H9 (cell line): ENCODE measurements around the gene FRYL. TPM values are rescaled to one million over a fixed set of nuclear protein-coding genes. Genes with fewer than 3 reads are reported as not detected.
A peak's percentile ranks its signal among the peaks of the same experiment; 100 is the strongest.

ENCODE experiments used
- DNase-seq: peaks from one replicate; pipeline ENCODE4 v3.0.0-alpha.2; 2017
- H2AFZ ChIP-seq: one replicate; pipeline ENCODE4 v1.6.1; 2013; ENCODE audit warnings: mild to moderate bottlenecking, low read length, control low read depth, moderate library complexity
- H2AK5ac ChIP-seq: 2 replicates; pipeline ENCODE4 v1.6.1; 2013; ENCODE audit warnings: low read length, control low read depth, mixed read lengths; ENCODE audit not compliant: insufficient read length
- H2BK120ac ChIP-seq: one replicate; pipeline ENCODE4 v1.6.1; 2013; ENCODE audit warnings: low read depth, mild to moderate bottlenecking, low read length, control low read depth, inconsistent platforms; ENCODE audit not compliant: poor library complexity, severe bottlenecking
- H2BK12ac ChIP-seq: 2 replicates; pipeline ENCODE4 v1.6.1; 2013; ENCODE audit warnings: low read length, control low read depth, mixed read lengths, low read depth; ENCODE audit not compliant: insufficient read length
- H2BK15ac ChIP-seq: 2 replicates; pipeline ENCODE4 v1.6.1; 2013; ENCODE audit warnings: low read depth, low read length, control low read depth
- H2BK20ac ChIP-seq: one replicate; pipeline ENCODE4 v1.6.1; 2013; ENCODE audit warnings: low read depth, mild to moderate bottlenecking, low read length, control low read depth, inconsistent platforms; ENCODE audit not compliant: poor library complexity, severe bottlenecking
- H2BK5ac ChIP-seq: 2 replicates; pipeline ENCODE4 v1.6.1; 2013; ENCODE audit warnings: low read length, control low read depth, mixed read lengths; ENCODE audit not compliant: insufficient read length
- H3K14ac ChIP-seq: 2 replicates; pipeline ENCODE4 v1.6.1; 2013; ENCODE audit warnings: low read length, control low read depth; ENCODE audit not compliant: insufficient read depth
- H3K18ac ChIP-seq: 2 replicates; pipeline ENCODE4 v1.6.1; 2013; ENCODE audit warnings: low read depth, mild to moderate bottlenecking, mixed read lengths, low read length, control low read depth; ENCODE audit not compliant: insufficient read length
- H3K23ac ChIP-seq: 2 replicates; pipeline ENCODE4 v1.6.1; 2013; ENCODE audit warnings: low read length, control low read depth, mixed read lengths, low read depth; ENCODE audit not compliant: insufficient read length
- H3K23me2 ChIP-seq: 2 replicates; pipeline ENCODE4 v1.6.1; 2013; ENCODE audit warnings: low read depth, mild to moderate bottlenecking, mixed read lengths, low read length, control low read depth; ENCODE audit not compliant: insufficient read length, poor library complexity, severe bottlenecking
- H3K27ac ChIP-seq: 2 replicates; pipeline ENCODE4 v1.5.1; 2013; ENCODE audit warnings: low read length, control low read depth, mixed read lengths, low read depth; ENCODE audit not compliant: insufficient read length
- H3K27me3 ChIP-seq: 2 replicates; pipeline ENCODE4 v1.6.1; 2013; ENCODE audit warnings: low read length, control low read depth, inconsistent platforms; ENCODE audit not compliant: insufficient read depth
- H3K4ac ChIP-seq: 2 replicates; pipeline ENCODE4 v1.6.1; 2013; ENCODE audit warnings: low read depth, mild to moderate bottlenecking, control low read depth, inconsistent platforms, low read length, moderate library complexity
- H3K4me1 ChIP-seq: 2 replicates; pipeline ENCODE4 v1.6.1; 2013; ENCODE audit warnings: low read length, control low read depth, inconsistent platforms; ENCODE audit not compliant: insufficient read depth
- H3K4me2 ChIP-seq: 2 replicates; pipeline ENCODE4 v1.6.1; 2013; ENCODE audit warnings: low read length, control low read depth, mixed read lengths; ENCODE audit not compliant: insufficient read length, insufficient read depth
- H3K56ac ChIP-seq: 2 replicates; pipeline ENCODE4 v1.6.1; 2013; ENCODE audit warnings: low read depth, mild to moderate bottlenecking, mixed read lengths, low read length, control low read depth; ENCODE audit not compliant: insufficient read length
- H3K79me1 ChIP-seq: 2 replicates; pipeline ENCODE4 v1.6.1; 2013; ENCODE audit warnings: low read depth, mild to moderate bottlenecking, moderate library complexity, low read length, control low read depth, inconsistent platforms; ENCODE audit not compliant: insufficient read depth, poor library complexity, severe bottlenecking
- H3K79me2 ChIP-seq: 2 replicates; pipeline ENCODE4 v1.6.1; 2013; ENCODE audit warnings: low read length, control low read depth, inconsistent platforms; ENCODE audit not compliant: insufficient read depth
- H3K9ac ChIP-seq: 2 replicates; pipeline ENCODE4 v1.6.1; 2013; ENCODE audit warnings: low read length, control low read depth, mixed read lengths; ENCODE audit not compliant: insufficient read length; ENCODE audit errors: extremely low read depth
- H3K9me3 ChIP-seq: one replicate; pipeline ENCODE4 v1.6.1; 2013; ENCODE audit warnings: low read depth, low read length, inconsistent platforms; ENCODE audit not compliant: control insufficient read depth
- H3T11ph ChIP-seq: one replicate; pipeline ENCODE4 v1.6.1; 2013; ENCODE audit warnings: mild to moderate bottlenecking, low read length, control low read depth, inconsistent platforms
- H4K20me1 ChIP-seq: one replicate; pipeline ENCODE4 v1.6.1; 2013; ENCODE audit not compliant: control insufficient read depth, insufficient read length, insufficient read depth
- H4K5ac ChIP-seq: 2 replicates; pipeline ENCODE4 v1.6.1; 2013; ENCODE audit warnings: low read depth, mild to moderate bottlenecking, mixed read lengths, low read length, control low read depth; ENCODE audit not compliant: insufficient read length
- H4K8ac ChIP-seq: replicated peaks from 2 replicates; pipeline ENCODE4 v1.6.1; 2013; ENCODE audit warnings: low read length, control low read depth, mixed read lengths, low read depth; ENCODE audit not compliant: insufficient read length
- H4K91ac ChIP-seq: 2 replicates; pipeline ENCODE4 v1.6.1; 2013; ENCODE audit warnings: low read depth, mild to moderate bottlenecking, moderate library complexity, mixed read lengths, low read length, control low read depth; ENCODE audit not compliant: insufficient read length
- H3K27ac Mint-ChIP-seq, 3 experiments: 2 replicates in 2 of 3; 3 replicates in 1 of 3; pipeline ENCODE4 v1.8.0; 2020 to 2021; ENCODE audit warnings: mixed read lengths in 3 of 3, mild to moderate bottlenecking in 1 of 3, moderate library complexity in 1 of 3
- H3K27me3 Mint-ChIP-seq: 2 replicates; pipeline ENCODE4 v1.8.0; 2021; ENCODE audit warnings: low read depth, mild to moderate bottlenecking, moderate library complexity, mixed read lengths
- H3K36me3 Mint-ChIP-seq, 3 experiments: 2 replicates in 2 of 3; 3 replicates in 1 of 3; pipeline ENCODE4 v1.8.0; 2020 to 2021; ENCODE audit warnings: low read depth in 3 of 3, mixed read lengths in 3 of 3; ENCODE audit not compliant: insufficient read depth in 1 of 3
- H3K4me1 Mint-ChIP-seq, 2 experiments: 2 replicates each; pipeline ENCODE4 v1.8.0; 2020; ENCODE audit warnings: mixed read lengths in 2 of 2
- H3K4me3 Mint-ChIP-seq, 2 experiments: 2 replicates in 1 of 2; 3 replicates in 1 of 2; pipeline ENCODE4 v1.8.0; 2020 to 2021; ENCODE audit warnings: mild to moderate bottlenecking in 2 of 2, mixed read lengths in 2 of 2, moderate library complexity in 1 of 2
- H3K9me3 Mint-ChIP-seq, 2 experiments: 2 replicates in 1 of 2; 3 replicates in 1 of 2; pipeline ENCODE4 v1.8.0; 2020; ENCODE audit warnings: mild to moderate bottlenecking in 2 of 2, mixed read lengths in 2 of 2, moderate library complexity in 1 of 2
- WGBS: extraction: QIAGEN DNeasy Blood & Tissue Kit; methylation state at CpG from one replicate; pipeline ENCODE4 v1.1.7; 2013; ENCODE audit warnings: missing lambda C conversion rate, low lambda C conversion rate, mixed read lengths; ENCODE audit not compliant: insufficient read length; ENCODE audit errors: extremely low coverage; 5-methylcytosine and 5-hydroxymethylcytosine counted together
- total RNA-seq: library from RNA; stranded (reverse); gene quantifications from 2 replicates; pipeline ENCODE4 v1.2.1, GENCODE V29; 2021
- TF ChIP-seq, protein P1 (sequence below): fragments of 200-600 bp; sonication (generic); conservative IDR thresholded peaks from 3 replicates; pipeline ENCODE4 v1.8.0; 2021; ENCODE audit warnings: antibody characterized with exemption, mild to moderate bottlenecking

FRYL gene
- total RNA-seq, 1 experiment from 2014 or later, result 31.5 TPM

DNA sequence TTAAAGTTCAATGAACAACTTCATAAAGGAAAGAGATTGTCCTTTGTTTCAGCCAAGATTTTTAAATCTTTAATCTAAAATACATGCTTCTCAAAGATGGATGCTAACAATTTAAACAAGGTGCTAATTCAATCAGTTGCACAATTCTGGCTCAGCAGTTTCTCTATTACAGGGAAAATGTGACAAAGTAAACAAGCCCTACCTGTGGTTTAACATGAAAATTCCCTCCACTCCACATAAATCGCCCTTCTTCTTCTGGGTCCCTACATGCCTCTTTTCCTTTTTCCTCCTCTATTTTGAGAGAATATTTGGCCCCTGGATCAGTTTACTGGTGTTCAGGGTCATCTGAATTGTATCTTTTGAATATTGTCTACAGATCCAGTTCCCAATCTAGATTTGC is 80.6 kb downstream of the FRYL start:
- Histone ChIP-seq H2BK12ac (no peak overlapping the region), H3K23ac (no peak overlapping the region), H3K4ac (no peak overlapping the region), H3T11ph (no peak overlapping the region), H3K23me2 (no peaks in the 10 kb centered on the region), H4K91ac (no peak overlapping the region), H3K18ac (no peak overlapping the region), H3K9me3 (no peaks in the 10 kb centered on the region), H3K14ac (no peak overlapping the region), H4K5ac (no peak overlapping the region), H2AFZ (no peak overlapping the region), H3K4me2 (no peak overlapping the region), H2AK5ac (no peak overlapping the region), H4K20me1 (no peaks in the 10 kb centered on the region), H2BK120ac (no peak overlapping the region), H3K79me1 (peaks cover 4% of the 10 kb centered on the region), H3K9ac (no peak overlapping the region), H3K27ac (no peak overlapping the region), H3K79me2 (peaks cover 4% of the 10 kb centered on the region; the same call in 1 of the 2 replicates), H3K27me3 (no peaks in the 10 kb centered on the region), H2BK5ac (no peak overlapping the region), H3K4me1 (peaks cover 8% of the 10 kb centered on the region), H3K56ac (no peak overlapping the region), H4K8ac (no peak overlapping the region), H2BK15ac (no peak overlapping the region), H2BK20ac (no peak overlapping the region)
- Mint-ChIP-seq H3K36me3 (peaks cover 0 to 5% (median 3%) of the 10 kb centered on the region in 3 experiments; a peak in 2 of 7 replicates), H3K27me3 (no peaks in the 10 kb centered on the region), H3K4me3 (no peak overlapping the region), H3K27ac (peak overlapping the region; percentile 49 to 92 (median 88); a peak in 5 of 7 replicates), H3K4me1 (peaks cover 47 to 55% of the 10 kb centered on the region in 2 experiments), H3K9me3 (no peaks in the 10 kb centered on the region)
- no CpG with 5 or more reads among the region's 1 CpG for WGBS
- TF ChIP-seq, protein P1, sequence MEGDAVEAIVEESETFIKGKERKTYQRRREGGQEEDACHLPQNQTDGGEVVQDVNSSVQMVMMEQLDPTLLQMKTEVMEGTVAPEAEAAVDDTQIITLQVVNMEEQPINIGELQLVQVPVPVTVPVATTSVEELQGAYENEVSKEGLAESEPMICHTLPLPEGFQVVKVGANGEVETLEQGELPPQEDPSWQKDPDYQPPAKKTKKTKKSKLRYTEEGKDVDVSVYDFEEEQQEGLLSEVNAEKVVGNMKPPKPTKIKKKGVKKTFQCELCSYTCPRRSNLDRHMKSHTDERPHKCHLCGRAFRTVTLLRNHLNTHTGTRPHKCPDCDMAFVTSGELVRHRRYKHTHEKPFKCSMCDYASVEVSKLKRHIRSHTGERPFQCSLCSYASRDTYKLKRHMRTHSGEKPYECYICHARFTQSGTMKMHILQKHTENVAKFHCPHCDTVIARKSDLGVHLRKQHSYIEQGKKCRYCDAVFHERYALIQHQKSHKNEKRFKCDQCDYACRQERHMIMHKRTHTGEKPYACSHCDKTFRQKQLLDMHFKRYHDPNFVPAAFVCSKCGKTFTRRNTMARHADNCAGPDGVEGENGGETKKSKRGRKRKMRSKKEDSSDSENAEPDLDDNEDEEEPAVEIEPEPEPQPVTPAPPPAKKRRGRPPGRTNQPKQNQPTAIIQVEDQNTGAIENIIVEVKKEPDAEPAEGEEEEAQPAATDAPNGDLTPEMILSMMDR, result no peak
- DNase-seq, result no peak
